ENCODE measurements around the gene TICAM1.
"Not testable (repeated sequence)": the region's sequence is repeated elsewhere in the genome, so short reads cannot be mapped to it uniquely, and the experiment has no call there.

The TICAM1 gene

DNA sequence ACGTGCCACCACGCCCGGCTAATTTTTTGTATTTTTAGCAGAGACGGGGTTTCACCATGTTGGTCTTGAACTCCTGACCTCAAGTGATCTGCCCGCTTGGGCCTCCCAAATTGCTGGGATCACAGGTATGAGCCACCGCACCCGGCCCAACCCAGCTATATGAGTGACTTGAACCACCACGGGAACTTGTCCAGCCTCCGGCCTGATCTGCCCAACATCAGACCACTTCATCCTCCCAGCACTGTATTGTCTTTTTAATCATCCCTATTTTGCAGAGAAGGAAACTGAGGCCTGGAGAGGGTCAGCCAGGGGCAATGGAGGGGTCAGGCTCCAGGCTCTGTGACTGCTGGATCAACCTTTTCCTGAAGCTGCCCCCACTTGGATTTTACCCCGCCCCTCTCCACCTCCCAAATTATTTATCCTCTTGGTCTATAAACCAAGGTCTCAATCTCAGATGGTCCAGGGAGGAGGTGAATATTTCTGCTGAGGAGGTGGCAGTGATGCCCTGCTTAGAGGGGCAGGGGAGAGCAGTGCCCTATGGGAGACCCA is 36.8 kb upstream of the TICAM1 start:
- peak overlapping the region; percentile 77 for H3K27ac ChIP-seq
- TF ChIP-seq ZFX (IDR thresholded peaks at IDR 0.05) = no peak
- TF ChIP-seq, protein P1, sequence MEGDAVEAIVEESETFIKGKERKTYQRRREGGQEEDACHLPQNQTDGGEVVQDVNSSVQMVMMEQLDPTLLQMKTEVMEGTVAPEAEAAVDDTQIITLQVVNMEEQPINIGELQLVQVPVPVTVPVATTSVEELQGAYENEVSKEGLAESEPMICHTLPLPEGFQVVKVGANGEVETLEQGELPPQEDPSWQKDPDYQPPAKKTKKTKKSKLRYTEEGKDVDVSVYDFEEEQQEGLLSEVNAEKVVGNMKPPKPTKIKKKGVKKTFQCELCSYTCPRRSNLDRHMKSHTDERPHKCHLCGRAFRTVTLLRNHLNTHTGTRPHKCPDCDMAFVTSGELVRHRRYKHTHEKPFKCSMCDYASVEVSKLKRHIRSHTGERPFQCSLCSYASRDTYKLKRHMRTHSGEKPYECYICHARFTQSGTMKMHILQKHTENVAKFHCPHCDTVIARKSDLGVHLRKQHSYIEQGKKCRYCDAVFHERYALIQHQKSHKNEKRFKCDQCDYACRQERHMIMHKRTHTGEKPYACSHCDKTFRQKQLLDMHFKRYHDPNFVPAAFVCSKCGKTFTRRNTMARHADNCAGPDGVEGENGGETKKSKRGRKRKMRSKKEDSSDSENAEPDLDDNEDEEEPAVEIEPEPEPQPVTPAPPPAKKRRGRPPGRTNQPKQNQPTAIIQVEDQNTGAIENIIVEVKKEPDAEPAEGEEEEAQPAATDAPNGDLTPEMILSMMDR (conservative IDR thresholded peaks at IDR 0.05) = no peak

DNA sequence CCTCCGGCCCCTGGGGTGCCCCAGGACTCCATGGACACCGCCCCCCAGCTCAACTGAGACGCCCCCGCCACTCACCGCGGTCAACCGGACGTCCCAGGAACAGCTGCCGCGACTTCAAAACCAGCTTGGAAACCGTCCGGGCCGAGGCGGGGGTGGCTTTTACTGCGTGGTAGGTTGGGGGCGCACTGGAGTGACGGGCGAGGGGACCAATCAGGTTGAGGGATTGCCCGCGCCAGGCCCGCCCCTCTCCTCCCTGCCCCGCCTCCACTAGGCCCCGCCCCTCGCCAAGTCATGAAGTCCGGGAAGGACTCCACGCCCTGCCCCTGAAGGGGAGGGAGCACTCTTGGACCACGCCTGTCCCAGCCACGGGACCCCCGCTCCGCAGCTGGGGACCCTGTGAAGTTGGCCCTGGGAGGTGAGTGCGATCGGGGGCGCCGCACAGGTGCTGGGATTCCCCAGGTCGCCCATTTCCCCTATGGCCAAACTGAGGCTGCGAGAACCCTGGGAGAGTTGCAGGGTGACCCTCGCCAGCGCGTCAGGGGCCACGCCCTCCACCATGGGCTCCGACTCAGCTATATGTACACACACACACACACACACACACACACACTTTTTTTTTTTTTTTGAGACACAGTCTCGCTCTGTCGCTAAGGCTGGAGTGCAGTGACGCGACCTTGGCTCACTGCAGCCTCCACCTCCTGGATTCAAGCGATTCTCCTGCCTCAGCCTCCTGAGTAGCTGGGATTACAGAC is 36.2 kb upstream of the TICAM1 start, which contains the start of gene PLIN3:
PLIN3 (minus strand) TSS at position 134 of the 752 bp plus-strand sequence. CDS start 6,273 bp downstream, outside the sequence.
- TF ChIP-seq ZFX (IDR thresholded peaks at IDR 0.05) = no peak
- TF ChIP-seq, protein P1 (conservative IDR thresholded peaks at IDR 0.05) = no peak
- peak within 1 kb of the TSS; percentile 77 for H3K27ac ChIP-seq

DNA sequence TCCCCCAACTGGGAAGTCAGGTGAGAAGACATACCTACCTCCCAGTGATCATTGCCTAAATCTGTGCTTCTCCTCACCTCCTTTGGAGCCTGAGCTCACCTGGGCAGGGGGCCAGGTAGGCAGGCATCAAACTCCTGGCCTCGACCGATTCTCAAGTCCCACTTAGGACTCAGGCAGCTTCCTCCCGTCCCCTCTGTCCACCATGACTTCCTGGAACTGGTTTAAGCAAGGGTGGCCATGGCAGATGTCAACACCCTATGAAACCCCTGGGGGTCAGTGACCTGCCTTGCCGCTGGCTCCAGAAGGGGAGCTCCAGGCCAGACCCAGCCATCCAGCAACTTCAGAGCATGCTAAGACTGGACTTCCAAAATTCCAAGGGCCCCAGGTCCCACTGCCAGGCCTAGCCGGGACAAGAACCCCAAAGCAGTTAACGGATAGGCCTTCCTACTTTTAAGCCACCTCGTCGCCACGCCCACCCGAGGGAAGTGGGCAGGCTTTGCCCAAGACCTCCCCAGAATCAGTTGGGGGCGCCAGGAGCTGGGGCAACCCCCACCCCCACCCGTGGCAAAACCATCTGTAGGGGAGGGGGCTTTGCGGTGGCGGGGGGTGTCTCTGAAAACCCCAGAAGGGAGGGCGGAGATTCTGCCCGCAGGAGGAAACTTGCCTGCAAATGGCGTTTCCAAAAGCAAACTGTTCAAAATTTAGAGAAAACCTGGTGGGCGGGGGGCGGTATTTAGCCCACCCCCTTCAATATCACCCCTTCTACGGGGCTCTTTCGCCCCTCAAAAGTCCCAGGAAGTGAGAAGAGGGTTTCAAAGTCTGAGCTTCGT is 35.3 kb upstream of the TICAM1 start:
- peak overlapping the region; percentile 77 for H3K27ac ChIP-seq

DNA sequence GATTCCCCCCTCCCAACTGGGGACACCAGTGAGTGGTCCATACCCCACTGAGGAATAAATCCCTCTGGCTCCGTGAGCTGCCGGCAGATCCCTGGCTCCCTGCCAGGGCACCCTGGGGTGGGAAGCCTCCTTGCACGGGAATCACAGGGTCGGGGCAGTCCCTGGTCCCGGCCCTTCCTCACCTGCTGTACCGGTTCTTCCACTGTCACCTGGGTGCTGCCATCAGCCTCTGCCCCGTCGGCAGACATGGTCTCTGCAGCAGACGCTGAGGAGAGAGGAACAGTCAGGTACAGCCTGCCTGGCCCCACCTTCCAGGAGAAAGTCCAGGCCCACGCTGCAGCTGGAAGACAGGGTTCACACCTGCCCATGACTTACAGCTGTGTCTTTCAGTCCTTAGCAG is 29.6 kb upstream of the TICAM1 start:
- peak overlapping the region; percentile 51 for H3K27ac ChIP-seq
- TF ChIP-seq ZFX (IDR thresholded peaks at IDR 0.05) = no peak
- TF ChIP-seq, protein P1 (conservative IDR thresholded peaks at IDR 0.05) = no peak

More for the DNA sequence above, 35.3 kb upstream of the TICAM1 start:
- TF ChIP-seq, protein P1 (conservative IDR thresholded peaks at IDR 0.05) = no peak
- TF ChIP-seq ZFX (IDR thresholded peaks at IDR 0.05) = no peak

DNA sequence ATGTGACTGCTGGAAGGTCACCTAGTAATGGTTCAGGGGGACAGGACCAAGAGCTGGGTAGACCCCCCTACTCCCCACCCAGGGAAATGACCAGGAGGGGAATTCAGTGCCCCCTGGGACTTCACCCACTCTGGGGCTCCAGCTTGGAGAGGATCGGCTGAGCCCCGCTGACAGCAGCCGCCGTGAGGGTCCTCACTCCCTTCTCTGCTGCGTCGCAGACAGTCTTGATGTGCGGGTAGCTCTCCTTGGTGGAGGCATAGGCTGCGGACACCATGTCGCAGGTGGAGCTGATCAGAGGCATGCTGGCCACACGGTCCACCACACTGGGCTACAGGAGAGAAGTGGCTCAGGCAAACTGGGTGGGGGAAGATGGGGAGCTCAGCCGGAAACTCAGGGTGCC is 28.2 kb upstream of the TICAM1 start:
- TF ChIP-seq, protein P1 (conservative IDR thresholded peaks at IDR 0.05) = no peak
- TF ChIP-seq ZFX (IDR thresholded peaks at IDR 0.05) = no peak
- H3K27ac ChIP-seq = no peak overlapping the region

DNA sequence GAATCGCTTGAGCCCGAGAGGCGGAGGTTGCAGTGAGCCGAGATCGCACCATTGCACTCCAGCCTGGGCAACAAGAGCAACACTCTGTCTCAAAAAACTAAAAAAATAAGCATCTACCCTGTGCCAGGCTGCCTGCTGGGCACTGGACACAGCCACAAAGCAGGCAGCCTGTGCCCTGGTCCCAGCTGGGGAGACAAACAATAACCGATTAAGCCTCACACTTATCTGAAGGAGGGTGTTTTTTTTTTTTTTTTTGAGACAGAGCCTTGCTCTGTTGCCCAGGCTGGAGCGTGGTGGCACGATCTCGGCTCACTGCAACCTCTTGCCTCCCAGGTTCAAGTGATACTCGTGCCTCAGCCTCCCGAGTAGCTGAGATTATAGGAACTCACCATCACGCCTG is 25.0 kb upstream of the TICAM1 start:
- H3K27ac ChIP-seq = not testable (repeated sequence)

DNA sequence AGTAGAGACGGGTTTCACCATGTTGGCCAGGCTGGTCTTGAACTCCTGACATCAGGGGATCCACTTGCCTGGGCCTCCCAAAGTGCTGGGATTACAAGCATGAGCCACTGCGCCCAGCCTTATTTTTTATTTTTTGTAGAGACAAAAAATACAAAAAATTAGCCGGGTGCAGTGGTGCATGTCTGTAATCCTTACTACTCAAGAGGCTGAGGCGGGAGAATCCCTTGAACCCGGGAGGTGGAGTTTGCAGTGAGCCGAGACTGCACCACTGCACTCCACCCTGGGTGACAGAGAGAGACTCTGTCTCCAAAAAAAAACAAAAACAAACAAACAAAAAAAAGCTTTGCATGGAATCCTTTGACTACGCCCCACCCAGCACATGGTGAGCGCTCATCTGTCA is 22.0 kb upstream of the TICAM1 start:
- H3K27ac ChIP-seq = not testable (repeated sequence)

DNA sequence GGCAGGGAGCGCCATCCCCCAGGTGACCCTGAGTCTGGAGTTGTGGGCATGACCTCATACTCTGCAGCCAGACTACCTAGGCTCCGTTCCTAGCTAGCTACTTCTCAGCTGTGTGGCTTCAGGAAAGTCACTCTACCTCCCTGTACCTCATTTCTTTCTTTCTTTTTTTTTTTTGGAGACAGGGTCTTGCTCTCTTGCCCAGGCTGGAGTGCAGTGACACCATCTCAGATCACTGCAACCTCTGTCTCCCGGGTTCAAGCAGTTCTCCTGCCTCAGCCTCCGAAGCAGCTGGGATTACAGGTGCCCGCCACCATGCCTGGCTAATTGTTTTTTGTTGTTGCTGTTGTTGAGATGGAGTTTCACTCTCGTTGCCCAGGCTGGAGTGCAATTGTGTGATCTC is 21.0 kb upstream of the TICAM1 start:
- TF ChIP-seq ZFX (IDR thresholded peaks at IDR 0.05) = no peak
- TF ChIP-seq, protein P1 (conservative IDR thresholded peaks at IDR 0.05) = no peak
- H3K27ac ChIP-seq = no peak overlapping the region

Measured in C4-2B (cell line).